HG03175 (cell line): ENCODE measurements around the gene SPTLC3.

ENCODE experiments used
- ATAC-seq: cut with Tn5 transposase; IDR thresholded peaks from one replicate; pipeline ENCODE4 v1.9.1; 2021; ENCODE audit warnings: mild to moderate bottlenecking, moderate library complexity; ENCODE audit not compliant: unreplicated experiment

The SPTLC3 gene

GRCh38 chr20:12984069-12984765, 24.6 kb upstream of the SPTLC3 start:
- ATAC-seq = no peak

DNA sequence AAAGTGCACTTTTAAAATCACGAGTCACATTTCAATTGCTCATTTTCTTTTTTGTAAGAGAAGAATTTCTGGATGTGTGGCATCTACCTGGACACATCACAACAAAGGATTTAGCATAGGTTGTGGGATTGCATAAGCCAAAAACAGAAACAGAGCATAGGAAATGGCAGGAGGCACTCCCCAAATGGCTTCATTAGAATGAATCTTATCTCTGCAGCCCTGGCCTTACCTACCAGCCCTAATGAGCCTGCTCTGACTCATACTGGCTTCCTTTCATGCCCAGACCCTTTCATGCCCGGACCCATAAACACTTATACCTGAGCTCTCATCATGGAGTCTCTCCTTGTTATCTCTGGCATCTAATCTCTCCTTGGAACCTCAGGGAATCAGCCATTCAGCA, 23.9 kb upstream of the SPTLC3 start:
- ATAC-seq = no peak

DNA sequence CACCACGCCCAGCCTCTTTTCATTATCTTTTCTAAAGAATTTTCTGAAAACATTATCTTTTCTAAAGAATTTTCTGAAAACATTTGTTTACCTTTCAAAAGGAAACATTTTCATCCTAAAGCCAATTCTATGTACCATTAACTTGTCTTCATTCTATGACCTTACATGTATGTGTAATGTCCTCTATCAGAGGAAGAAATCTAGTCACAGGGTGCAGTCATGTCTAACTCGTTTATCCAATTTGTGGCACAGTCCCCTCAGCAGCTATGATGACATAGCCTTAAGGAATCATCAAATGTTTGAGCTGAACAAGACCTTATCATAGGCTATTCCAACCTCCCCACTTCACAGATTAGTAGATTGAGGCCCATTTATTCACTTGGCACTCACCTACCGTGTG, 21.5 kb upstream of the SPTLC3 start:
- ATAC-seq = no peak

- ATAC-seq = no peak
These were observed 19.1 kb upstream of the SPTLC3 start for GRCh38 chr20:12989586-12990115.

- no peak for ATAC-seq
These were observed 11.6 kb upstream of the SPTLC3 start for GRCh38 chr20:12997128-12997655.

DNA sequence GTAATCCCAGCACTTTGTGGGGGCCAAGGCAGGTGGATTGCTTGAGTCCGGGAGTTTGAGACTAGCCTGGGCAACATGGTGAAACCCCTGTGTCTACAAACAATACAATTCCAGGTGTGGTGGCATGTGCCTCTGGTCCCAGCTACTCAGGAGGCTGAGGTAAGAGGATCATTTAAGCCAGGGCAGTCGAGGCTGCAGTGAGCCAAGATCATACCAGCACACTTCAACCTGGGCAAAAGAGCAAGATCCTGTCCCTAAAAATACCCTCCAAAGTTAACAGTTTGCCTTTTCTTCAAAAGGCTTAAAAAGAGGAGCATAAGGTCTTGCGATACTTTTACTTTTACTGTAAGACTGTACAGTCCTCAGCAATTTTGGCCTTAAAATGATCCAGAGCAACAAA, 10.7 kb upstream of the SPTLC3 start:
- no peak for ATAC-seq

- no peak for ATAC-seq
These were observed 9.6 kb upstream of the SPTLC3 start for GRCh38 chr20:12999201-12999600.

- ATAC-seq = no peak
These were observed 6.5 kb upstream of the SPTLC3 start for GRCh38 chr20:13002251-13002650.

GRCh38 chr20:13006825-13007224, 1.9 kb upstream of the SPTLC3 start:
- ATAC-seq = no peak

- no peak for ATAC-seq
These were observed 1.2 kb upstream of the SPTLC3 start for GRCh38 chr20:13007596-13007995.

DNA sequence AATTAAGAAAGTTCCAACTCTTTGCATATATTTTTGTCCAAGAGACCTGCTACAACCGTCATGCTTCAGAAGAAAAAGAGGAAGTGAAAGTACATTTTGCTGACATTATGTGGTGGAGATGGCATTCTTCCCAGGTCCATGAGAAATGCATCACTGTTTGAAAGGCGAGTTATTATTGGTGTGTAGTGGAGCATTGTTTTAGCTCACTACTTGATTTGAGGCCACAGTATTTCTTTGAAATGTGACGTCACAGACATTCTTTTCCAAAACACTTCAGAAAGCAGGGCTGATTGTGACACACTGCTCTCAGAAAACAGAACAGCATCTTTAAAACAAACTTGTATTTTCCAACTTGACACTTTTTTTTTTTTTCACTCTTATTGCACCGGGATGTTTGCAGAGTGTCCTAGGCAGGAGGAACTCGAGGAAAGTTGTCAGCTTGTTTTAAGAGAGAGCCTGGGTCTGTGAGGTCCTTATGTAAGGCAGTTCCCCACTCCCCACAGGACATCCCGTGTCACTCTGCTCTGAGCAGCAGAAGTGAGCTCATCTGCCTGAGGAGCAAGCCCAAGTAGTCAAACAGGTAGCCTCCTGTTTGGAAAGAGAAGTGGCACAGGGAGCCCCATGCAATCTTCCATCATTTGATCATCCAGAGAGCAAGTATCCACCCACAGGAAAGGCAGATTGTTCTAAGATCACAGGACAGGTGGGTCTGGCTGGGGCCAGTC, 1.1 kb downstream of the SPTLC3 start:
- peak; percentile 95 for ATAC-seq

DNA sequence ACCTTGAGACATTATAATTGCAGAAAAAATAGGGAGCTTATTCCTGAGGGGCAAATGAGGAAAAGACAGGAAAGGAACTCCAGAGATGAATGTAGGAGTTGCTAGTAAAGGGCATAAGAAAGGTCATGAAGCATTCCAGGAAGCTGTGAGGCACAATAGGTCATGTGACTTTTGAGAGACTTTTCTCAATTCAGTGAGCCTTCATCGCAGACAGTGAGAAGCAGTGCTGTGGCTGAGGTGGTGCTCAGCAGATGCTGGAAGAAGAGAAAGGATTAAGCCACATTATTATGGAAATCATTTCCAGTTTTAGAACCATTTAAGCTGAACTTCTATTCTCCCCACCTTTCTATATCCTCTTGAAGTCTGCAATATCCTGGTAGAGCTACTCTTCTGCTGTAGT, 4.1 kb downstream of the SPTLC3 start:
- no peak for ATAC-seq

DNA sequence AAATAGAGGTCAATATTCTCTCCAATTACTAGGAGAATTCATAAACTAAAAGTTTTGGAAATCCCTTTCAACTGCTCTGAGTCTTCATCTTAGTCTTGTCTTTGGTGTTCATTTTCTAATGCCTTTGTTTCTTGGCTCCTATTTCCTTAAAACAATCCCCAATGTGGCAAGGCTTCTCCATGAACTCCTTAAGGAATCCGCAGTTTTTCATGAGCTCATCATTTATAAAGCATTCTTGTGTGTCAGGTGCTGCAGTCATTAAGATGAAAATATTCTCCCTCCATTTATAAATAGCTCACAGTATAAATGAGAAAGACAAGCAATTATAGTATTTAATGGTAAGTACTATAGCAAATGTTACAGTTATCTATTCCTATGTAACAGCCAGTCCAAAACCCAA, 4.6 kb downstream of the SPTLC3 start:
- no peak for ATAC-seq

DNA sequence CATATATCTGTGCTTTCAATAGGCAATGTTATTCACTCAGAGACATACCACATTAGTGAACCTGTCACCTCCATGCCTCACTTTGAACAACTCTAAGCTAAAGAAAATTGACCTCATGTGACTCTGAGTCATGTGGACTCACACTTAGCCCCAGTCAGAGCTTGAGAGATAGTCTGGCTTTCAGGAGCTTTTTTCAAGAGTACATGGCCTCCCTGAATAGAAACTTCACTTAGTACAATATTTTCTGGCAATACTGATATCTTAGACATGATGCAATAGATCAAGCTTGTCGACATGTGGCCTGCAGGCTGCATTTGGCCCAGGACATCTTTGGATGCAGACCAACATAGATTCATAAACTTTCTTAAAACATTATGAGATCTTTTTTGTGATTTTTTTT, 8.5 kb downstream of the SPTLC3 start:
- no peak for ATAC-seq

GRCh38 chr20:13017883-13018535, 9.2 kb downstream of the SPTLC3 start:
- no peak for ATAC-seq

- no peak for ATAC-seq
These were observed 12.6 kb downstream of the SPTLC3 start for GRCh38 chr20:13021205-13021970.

GRCh38 chr20:13022401-13023155, 13.8 kb downstream of the SPTLC3 start:
- no peak for ATAC-seq

- no peak for ATAC-seq
These were observed 15.8 kb downstream of the SPTLC3 start for GRCh38 chr20:13024596-13024995.

- ATAC-seq = no peak
These were observed 16.4 kb downstream of the SPTLC3 start for GRCh38 chr20:13025181-13025580.

GRCh38 chr20:13028001-13028400, 19.2 kb downstream of the SPTLC3 start:
- no peak for ATAC-seq
